Measurements from ENCODE around the gene FAM149A. TPM values are rescaled to one million over a fixed set of nuclear protein-coding genes. Genes with fewer than 3 reads are reported as not detected.

The FAM149A gene
- total and polyA plus RNA-seq, 2 experiments from 2014 or later, result 10.8 to 13.3 TPM

- H3K4me3 ChIP-seq, result no peak overlapping the region
- Mint-ChIP-seq H3K4me1 (peaks cover 21% of the 10 kb centered on the region), H3K27me3 (ENCODE audit: insufficient read depth, low read depth, poor library complexity) (peaks cover 3% of the 10 kb centered on the region), H3K4me3 (no peak overlapping the region), H3K36me3 (ENCODE audit: low read depth) (peaks cover 10% of the 10 kb centered on the region; the same call in 2 of the 3 replicates), H3K9me3 (no peaks in the 10 kb centered on the region), H3K27ac (no peak overlapping the region)
- no peak overlapping the region for H2AFZ ChIP-seq
- H3K9me2 ChIP-seq (ENCODE audit: insufficient read depth), result no peaks in the 10 kb centered on the region
- TF ChIP-seq EZH2phosphoT487 (IDR thresholded peaks at IDR 0.05; ENCODE audit: unreplicated experiment) (no peak), NANOG (IDR thresholded peaks at IDR 0.05; ENCODE audit: borderline replicate concordance) (no peak), EZH2 (IDR thresholded peaks at IDR 0.05; ENCODE audit: low read depth, unreplicated experiment) (no peak), ZNF331 (CRISPR knock-in tag; IDR thresholded peaks at IDR 0.05; ENCODE audit: low read depth) (no peak)
- DNase-seq (ENCODE audit: low spot score), result no peak
- no peaks in the 10 kb centered on the region for H3K27me3 ChIP-seq (ENCODE audit: insufficient read depth)
- no peak for ATAC-seq
- no peaks in the 10 kb centered on the region for H4K20me1 ChIP-seq (replicated peaks; ENCODE audit: insufficient read depth)
- H3K36me3 ChIP-seq (ENCODE audit: insufficient read depth), result no peaks in the 10 kb centered on the region
- no peak overlapping the region for H3K4me2 ChIP-seq
- peaks cover 10% of the 10 kb centered on the region; the same call in 1 of the 2 replicates for H3K4me1 ChIP-seq (ENCODE audit: insufficient read depth)
- no peaks in the 10 kb centered on the region for H3K79me2 ChIP-seq (replicated peaks; ENCODE audit: insufficient read depth)
- H3F3A ChIP-seq (replicated peaks; ENCODE audit: low read depth), result peaks cover 18% of the 10 kb centered on the region; the same call in 1 of the 2 replicates
- H3K27ac ChIP-seq (ENCODE audit: low read depth), result no peak overlapping the region
Measured at GRCh38 chr4:186200516-186200915, 96.0 kb downstream of the FAM149A start.

- TF ChIP-seq REST (IDR thresholded peaks at IDR 0.05; ENCODE audit: unreplicated experiment) (no peak), CREB1 (CRISPR knock-in tag; IDR thresholded peaks at IDR 0.05; ENCODE audit: low read depth) (no peak), POLR2AphosphoS5 (IDR thresholded peaks at IDR 0.05; ENCODE audit: low read depth) (no peak), ZNF114 (CRISPR knock-in tag; IDR thresholded peaks at IDR 0.05) (no peak), NANOG (IDR thresholded peaks at IDR 0.05; ENCODE audit: borderline replicate concordance) (no peak), ETS1 (IDR thresholded peaks at IDR 0.05) (no peak)
- ATAC-seq (no peak), DNase-seq (ENCODE audit: low spot score) (no peak)
- no peaks in the 10 kb centered on the region for H3K27me3 ChIP-seq (ENCODE audit: insufficient read depth)
- H3K79me2 ChIP-seq (replicated peaks; ENCODE audit: insufficient read depth), result no peaks in the 10 kb centered on the region
- Mint-ChIP-seq H3K9me3 (no peaks in the 10 kb centered on the region), H3K4me3 (no peak overlapping the region), H3K4me1 (peaks cover 21% of the 10 kb centered on the region), H3K27ac (no peak overlapping the region), H3K27me3 (ENCODE audit: insufficient read depth, low read depth, poor library complexity) (peaks cover 3% of the 10 kb centered on the region), H3K36me3 (ENCODE audit: low read depth) (peaks cover 8% of the 10 kb centered on the region; the same call in 2 of the 3 replicates)
- no peak overlapping the region for H3K4me3 ChIP-seq
- H3K9me2 ChIP-seq (ENCODE audit: insufficient read depth), result no peaks in the 10 kb centered on the region
- no peak overlapping the region for H3K27ac ChIP-seq (ENCODE audit: low read depth)
- no peak overlapping the region for H2AFZ ChIP-seq
- peaks cover 18% of the 10 kb centered on the region; the same call in 1 of the 2 replicates for H3F3A ChIP-seq (replicated peaks; ENCODE audit: low read depth)
- H3K36me3 ChIP-seq (ENCODE audit: insufficient read depth), result no peaks in the 10 kb centered on the region
- peaks cover 10% of the 10 kb centered on the region; the same call in 1 of the 2 replicates for H3K4me1 ChIP-seq (ENCODE audit: insufficient read depth)
- no peak overlapping the region for H3K4me2 ChIP-seq
- H4K20me1 ChIP-seq (replicated peaks; ENCODE audit: insufficient read depth), result no peaks in the 10 kb centered on the region
Measured at GRCh38 chr4:186201010-186201409, 96.5 kb downstream of the FAM149A start.
